CD4-positive, alpha-beta T cell treated with Interleukin-12 subunit alpha and Interleukin-12 subunit beta, for 1 hour (primary cell): ENCODE data around the gene TRIM68.

Source experiments
- DNase-seq: peaks from one replicate; pipeline ENCODE4 v3.0.0-alpha.2; 2020

Gene TRIM68, protein sequence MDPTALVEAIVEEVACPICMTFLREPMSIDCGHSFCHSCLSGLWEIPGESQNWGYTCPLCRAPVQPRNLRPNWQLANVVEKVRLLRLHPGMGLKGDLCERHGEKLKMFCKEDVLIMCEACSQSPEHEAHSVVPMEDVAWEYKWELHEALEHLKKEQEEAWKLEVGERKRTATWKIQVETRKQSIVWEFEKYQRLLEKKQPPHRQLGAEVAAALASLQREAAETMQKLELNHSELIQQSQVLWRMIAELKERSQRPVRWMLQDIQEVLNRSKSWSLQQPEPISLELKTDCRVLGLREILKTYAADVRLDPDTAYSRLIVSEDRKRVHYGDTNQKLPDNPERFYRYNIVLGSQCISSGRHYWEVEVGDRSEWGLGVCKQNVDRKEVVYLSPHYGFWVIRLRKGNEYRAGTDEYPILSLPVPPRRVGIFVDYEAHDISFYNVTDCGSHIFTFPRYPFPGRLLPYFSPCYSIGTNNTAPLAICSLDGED

DNA sequence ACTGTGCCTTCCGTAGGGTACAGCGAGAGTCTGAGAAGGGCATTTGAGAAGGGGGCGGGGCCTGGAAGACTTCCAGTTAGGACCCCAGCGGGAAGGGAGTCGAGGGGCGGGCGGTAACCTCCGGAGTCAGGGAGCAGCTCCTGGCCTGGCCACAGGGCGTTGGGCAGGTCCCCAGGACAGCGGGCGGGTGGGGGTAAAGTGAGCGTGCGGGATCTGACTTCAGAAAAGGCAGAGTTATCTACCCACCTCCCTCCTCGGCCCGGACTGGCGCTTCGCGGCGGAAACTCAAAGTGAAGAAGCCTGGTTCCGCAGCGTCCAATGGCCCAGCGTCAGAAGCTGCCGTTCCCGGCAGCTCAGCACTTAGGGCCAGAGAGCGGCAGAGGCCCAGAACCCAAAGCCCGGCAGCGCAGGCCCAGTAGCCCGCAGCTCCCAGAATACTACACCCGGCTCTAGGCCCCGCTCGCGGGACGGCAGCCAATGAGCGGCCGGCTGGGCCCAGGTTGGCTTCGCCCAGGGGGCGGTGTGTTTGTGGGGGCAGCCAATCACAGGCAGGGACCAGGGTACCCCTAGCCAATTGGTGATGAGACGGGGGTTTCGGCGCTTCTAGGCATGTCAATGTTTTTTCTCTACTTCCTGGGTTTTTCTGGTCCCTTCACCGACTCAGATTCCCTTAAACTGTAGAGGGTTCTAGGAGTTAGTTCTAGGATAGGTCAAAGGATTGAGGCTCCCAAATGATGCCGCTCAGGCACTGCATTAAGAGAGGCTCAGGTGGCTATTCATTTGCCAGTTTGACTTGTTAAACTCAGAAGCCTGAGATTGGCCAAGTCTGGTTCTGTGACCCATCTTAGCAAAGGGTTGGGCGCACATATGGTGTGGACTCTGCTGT is at the start of gene TRIM68:
TSS of gene TRIM68 (minus strand) at position 451 of the 886 bp plus-strand sequence. CDS start 2,727 bp downstream, outside the sequence.
- peak; percentile 95 for DNase-seq

DNA sequence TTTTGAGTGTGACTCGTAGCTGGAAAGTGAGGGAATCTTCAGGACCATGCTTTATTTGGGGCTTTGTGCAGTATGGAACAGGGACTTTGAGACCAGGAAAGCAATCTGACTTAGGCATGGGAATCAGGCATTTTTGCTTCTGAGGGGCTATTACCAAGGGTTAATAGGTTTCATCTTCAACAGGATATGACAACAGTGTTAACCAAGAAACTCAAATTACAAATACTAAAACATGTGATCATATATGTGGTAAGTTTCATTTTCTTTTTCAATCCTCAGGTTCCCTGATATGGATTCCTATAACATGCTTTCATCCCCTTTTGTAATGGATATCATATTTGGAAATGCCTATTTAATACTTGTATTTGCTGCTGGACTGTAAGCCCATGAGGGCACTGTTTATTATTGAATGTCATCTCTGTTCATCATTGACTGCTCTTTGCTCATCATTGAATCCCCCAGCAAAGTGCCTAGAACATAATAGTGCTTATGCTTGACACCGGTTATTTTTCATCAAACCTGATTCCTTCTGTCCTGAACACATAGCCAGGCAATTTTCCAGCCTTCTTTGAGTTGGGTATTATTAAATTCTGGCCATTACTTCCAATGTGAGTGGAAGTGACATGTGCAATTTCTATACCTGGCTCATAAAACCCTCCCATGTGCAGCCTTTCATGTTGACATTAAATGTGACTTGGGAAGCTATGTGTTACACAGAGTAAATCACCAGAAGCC is 46.8 kb upstream of the TRIM68 start:
- no peak for DNase-seq

DNA sequence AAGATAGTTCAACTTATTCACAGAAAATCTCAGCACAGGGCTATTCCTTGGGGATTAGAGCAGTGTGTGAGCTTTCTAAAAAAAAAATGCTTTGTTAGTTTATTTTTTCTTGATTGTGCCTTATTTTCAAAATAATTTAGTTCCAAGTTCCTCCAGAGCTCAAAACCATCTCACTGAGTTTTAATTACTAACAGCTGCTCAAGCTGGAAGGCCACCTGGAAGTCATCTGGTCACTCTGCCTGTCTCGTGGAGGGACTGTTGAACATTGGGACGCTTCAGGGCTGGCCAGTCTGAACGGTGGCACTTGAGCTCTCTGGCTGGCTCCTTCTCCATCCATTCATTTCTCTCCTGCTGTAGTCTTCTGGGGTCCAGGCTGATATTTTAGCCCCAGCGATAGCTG is 39.7 kb upstream of the TRIM68 start:
- DNase-seq, result no peak

DNA sequence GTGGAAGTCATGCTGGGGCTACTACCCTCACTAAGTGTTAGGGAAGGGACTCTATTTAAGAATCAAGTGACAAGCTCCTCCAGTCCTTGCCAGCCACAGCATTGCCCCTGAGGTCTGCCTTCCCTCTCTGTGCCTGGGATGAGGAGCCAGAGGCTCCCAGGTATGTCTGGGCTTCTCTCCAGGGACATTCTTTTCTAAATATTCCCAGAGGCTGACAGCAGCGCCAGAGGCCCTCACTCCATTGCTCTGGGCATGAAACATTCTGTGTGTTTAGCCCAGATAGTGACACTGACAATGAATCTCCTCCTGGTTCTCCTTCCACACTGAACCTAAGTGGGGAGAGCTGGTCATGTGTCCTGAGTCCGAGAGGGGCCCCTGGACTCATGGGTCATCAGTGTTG is 37.9 kb upstream of the TRIM68 start:
- no peak for DNase-seq

DNA sequence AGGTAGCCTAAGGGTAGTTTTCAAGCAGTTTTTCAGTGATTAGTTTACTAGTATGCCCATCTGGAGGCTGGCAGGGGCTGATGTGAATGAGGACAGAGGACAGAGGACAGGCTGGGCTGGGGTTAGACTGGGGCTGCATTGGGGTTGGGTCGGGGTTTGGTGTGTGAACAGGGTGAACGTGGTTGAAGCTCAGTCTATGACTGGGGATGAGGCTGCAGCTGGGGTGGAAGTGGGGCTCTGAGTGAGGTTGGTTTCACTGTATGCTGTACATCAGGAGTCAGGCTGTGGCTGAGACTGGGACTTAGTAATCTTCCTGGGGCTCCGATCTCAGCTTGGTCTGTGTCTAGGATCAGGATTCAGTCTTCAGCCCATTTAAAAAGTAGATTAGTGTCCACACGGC is 36.2 kb upstream of the TRIM68 start:
- no peak for DNase-seq

DNA sequence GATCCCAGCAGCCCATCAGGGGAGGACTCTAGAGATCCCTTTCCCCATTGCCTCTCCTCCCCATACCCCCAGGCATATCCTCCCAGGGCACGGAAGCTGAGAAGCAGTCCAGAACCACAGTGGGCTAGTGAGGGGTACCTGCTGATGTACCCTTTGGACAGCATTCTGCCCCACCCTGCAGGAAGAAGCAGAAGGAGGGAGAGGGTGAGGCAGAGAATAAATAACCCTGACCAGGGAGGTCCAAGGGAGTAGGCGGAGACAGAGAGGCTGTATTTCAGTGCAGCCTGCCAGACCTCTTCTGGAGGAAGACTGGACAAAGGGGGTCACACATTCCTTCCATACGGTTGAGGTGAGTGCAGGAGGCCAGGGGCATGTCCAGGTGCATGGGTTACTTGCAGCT is 35.7 kb upstream of the TRIM68 start, which contains the start of gene OR51E1:
TSS of gene OR51E1 (plus strand) at position 301 of the 400 bp plus-strand sequence. CDS start 8,545 bp downstream, outside the sequence.
- no peak for DNase-seq

DNA sequence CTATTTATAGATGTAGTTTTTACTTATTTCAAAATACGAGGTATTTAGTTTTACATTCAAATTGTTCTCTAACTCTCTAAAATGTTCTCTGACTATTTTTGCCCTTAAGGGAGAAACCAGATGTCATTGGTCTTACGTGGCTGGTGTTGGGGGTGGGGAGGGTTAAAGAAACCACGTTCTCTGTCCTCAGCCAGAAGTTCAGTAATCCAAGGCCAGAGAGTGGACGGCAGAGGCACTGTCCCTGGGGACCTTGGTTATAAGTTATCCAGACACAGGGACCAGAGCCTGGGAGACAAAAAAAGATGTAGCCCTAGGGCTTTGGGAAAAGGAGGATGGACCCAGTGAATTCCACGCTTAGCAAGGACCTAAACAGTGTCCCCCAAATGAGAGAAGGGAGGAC is 35.0 kb upstream of the TRIM68 start:
- DNase-seq, result no peak

DNA sequence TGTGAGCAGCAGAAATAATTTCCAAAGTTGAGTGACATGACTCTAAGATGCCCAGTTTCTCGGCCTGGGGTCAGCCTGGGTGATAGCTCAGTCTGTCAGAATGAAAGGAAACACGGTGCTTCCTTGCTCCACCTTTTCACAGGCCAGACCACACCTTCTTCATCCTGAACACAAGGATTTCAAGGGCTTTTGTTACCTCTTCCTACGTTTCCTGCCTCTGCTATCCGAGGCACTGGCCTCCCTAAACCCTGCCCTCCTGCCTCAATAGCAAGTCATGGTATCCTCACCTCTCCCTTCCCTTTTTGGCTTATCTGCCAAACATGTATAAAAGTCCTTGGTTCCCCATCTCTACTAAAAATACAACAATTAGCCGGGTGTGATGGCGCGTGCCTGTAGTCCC is 34.0 kb upstream of the TRIM68 start:
- DNase-seq, result no peak

DNA sequence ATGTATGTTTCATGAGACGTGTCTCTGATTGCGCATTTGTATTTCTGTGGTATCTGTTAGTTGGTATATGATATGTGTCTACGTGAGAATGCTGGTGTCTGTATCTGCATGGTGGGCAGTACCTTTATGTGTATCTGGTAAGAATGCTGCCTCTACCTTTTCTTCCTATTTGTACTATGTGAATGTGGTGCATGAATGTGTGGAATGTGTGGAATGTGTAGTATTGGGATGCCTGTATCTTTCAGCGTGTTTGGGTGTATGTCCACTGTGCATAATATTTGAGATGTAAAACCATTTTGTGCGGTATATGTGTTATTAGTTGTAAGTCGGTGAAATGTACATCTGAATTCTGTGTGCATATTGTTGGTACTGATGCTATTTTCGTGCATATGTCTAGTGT is 33.5 kb upstream of the TRIM68 start:
- DNase-seq, result no peak

DNA sequence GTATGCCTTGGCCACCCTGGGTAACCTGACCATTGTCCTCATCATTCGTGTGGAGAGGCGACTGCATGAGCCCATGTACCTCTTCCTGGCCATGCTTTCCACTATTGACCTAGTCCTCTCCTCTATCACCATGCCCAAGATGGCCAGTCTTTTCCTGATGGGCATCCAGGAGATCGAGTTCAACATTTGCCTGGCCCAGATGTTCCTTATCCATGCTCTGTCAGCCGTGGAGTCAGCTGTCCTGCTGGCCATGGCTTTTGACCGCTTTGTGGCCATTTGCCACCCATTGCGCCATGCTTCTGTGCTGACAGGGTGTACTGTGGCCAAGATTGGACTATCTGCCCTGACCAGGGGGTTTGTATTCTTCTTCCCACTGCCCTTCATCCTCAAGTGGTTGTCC is 31.9 kb upstream of the TRIM68 start:
- DNase-seq, result no peak

DNA sequence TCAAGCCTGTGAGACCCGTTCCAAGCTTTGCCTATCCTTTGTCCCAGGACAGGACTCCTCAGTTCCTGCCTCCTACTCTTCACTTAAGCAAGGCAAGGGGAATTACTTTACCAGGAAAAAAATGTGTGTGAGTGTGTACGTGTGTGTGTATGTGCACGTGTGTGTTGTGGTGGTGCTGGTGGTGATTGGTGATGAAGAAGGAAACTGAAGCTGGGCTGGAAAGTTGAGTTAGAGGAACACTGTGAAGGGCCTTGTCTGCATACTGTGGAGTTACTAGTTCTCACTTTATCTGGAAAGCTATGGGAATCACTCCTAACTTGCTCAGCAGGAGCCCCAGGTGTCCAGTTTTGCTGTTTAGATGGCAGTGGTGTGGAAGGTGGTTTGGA is 29.6 kb upstream of the TRIM68 start:
- DNase-seq, result no peak

DNA sequence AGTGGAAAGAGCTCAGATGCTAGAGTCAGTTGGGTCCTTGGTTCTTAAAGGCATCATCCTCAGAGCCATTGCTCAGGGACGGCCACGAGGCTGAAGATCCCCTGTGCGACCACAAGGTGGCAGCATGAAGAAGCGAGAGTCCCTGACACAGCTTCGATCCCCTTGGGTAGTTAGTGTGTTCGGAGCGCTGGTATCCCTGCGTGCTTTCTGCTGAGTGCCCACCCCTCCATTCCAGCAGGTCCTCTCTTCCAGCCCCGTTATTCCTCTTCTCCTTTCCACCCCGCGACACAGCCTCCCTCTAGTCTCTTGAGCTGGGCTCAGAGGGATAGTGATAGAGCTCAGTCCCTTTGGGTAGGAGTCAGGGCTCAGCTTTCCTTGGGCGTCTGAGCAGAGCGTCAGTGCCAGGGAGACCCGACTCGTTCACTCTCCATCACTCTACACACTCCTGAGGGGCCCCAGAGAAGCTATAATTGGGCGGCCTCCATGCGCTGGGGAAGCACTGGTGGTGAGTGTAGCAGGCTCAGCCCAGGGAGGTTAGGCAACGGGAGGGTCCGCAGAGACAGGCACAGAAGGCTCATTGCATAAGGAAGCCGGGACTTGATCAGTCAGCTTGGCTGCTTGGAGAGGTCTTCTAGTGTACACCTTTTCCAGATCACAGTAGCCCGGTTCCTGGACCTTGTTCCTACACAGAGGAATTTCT is 29.1 kb upstream of the TRIM68 start, which contains the start of gene OR51D1:
TSS of gene OR51D1 (plus strand) at position 516 of the 700 bp plus-strand sequence. CDS start 2,314 bp downstream, outside the sequence.
- peak; percentile 61 for DNase-seq

DNA sequence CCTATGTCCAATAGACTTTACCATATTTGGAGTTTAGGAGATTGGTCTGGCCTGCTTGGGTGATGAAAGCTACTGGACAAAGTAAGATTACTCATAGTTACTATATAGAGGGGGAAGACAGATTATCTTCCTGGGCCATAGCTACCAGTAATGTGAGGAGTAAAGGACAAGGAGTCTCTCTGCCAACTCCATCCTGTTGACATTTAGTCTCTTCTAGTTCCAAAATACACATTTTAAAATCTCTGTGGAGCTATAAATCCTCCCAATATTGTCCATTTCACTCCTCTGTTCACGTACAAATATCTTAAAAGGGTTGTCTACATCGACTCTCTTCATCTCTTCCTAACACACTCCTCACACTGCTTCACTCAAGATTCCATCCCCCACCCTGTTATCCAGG is 28.1 kb upstream of the TRIM68 start:
- no peak for DNase-seq

DNA sequence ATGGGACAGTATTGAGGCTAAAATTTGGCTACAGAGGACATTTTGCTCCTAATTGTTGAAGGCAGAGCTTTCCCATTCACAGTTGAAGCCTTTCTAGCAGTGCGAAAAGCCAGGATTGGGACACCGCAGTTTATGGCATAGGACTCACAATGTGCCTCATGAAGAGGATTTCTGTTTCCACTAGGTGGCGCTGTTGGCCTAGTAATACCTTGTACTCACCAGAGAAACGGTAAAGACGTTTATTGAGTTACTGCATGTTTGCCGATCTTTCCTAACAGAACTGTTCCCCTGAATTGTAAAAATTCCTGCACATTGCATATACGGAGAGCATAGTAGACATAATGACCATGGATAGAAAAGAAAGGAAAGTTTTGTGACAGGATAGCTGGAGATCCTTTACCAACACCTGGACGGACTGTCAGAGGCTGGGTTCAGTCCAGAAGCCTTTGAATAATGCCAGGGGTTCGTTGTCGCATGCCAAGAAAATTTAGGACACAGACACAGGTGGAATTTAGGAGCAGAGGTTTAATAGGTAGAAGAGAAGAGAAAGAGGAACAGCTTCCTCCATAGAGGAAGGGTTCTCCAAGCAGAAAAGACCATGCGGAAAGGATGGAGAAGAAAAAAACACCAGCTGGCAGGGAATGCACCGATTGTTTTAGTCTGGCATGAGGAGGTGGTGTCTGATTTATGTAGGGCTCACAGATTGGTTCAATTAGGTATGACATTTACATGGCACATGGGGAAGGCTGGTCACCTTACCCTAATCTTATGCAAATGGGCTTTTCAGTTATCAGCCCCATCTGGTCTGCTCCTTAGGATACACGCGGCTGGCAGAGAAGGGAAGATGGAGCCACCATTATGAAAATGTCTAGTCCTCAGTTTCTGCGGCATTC is 18.4 kb upstream of the TRIM68 start:
- DNase-seq, result peak; percentile 33

DNA sequence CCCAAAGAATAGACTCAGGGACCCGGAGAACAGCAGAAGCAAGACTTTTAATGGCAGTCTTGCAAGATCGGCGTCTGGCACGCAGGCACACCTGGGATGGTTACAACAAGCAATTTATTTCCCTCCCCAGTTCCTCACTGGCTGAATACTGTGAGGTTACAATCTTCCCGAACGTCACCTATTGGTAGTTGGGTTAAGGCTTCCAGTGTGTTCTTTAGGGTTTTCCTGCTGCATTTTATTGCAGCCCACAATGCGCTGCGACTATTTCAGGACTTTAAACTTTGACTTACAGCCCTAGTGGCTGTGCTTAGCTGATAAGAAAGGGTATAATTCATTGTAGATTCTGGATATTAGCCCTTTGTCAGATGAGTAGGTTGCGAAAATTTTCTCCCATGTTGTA is 11.5 kb upstream of the TRIM68 start:
- DNase-seq, result no peak

DNA sequence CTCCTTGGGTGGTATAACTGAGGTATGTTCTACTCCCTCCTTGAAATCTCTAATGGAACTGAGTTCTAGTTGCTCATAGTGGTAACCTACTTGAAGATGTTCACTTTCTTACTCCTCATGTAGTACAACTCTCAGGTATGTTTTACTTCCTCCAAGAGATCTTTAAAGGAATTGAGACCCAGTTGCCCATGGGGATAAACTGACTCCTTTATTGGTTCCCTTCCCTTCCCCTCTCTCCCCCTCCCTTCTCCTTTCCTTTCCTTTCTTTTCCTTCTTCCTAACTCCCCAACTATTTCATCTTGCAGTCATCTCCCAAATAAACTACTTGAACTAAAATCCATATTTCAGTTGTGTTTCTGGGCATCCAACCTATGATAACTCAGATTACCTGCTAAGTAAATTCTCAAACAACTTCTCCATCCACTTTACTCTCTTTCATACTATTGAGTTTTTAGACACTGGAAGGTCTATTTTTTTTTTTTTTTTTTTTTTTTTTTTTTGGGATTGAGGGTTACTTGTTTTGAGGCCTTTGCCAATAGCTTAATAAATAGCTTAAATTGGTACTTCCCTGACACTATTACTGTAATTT is 7.9 kb upstream of the TRIM68 start:
- DNase-seq, result no peak

DNA sequence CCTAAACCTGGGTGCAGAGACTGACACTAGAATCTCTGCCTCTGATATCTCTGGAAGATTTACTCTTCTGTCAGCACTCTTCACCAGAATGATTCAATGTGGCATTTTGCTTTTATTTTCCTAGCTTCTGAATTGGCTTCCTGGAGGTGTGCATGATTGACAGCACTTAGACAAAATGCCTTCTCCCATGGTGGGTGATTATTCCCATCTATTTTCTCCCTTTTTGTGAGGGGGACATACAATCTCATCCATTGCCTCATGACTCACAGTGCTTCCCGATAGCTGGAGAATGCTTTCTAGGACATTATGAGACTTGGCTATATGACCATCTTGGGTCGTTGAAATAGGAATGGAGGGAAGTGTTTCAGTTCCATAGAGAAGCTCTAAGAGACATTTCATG is 4.0 kb upstream of the TRIM68 start:
- DNase-seq, result no peak

DNA sequence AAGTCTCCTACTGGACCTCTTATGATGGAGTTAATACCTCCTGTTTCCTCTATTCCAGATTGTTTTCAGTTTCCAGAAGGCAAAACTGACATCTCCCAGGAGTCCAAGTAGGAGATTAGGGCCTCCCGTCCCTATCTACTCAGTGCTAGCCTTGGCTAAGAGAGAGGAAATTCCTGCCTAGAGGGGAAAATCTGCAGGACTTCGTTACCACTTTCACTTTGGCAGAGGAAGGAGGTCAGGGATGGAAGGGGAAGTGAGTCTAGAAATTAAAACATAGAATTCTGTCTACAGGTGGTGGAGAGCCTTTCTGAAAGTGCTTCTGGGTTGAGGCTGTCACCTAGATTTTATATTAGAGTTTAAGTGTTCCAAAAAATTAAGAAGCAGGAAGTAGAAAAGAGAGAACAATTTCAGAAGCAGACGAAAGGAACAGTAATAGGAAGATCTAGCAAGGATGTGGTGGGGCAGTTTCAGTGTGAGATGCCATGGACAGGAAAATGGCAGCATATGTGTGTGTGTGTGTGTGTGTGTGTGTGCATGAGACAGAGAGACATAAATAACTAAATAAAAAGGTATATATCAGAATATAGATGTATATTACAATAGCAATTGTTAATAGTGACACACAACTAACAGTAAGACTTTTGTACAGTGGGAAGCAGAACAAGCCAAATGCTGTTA is 2.4 kb upstream of the TRIM68 start:
- DNase-seq, result peak; percentile 33

DNA sequence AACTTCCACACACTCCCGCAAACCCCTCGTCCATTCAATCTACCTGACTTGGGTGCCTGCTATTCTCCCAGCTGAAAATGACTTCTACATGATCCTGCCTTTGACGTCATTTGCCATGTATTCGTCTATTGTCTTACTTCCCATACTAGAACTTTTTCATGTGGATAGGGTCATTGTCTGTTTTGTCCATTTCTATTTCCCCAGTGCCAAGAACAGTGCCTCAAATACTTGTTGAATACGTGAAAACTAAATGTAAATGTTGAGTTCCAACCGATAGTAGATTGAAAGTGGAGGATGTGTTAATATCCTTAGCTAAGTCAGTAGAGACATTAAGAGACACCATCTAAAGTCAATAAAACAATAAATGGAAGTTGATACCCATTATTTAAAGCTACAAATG is 935 bp downstream of the TRIM68 start:
- DNase-seq, result no peak
